PFSK-1 (cell line): ENCODE data around the gene MAPT.

Source experiments
- FOXP2 ChIP-seq: optimal IDR thresholded peaks from 2 replicates; pipeline ENCODE3; 2011; ENCODE audit warnings: borderline replicate concordance, control low read depth, inconsistent platforms; ENCODE audit not compliant: insufficient read depth; ENCODE audit errors: extremely low read length, extremely low read depth
- POLR2AphosphoS5 ChIP-seq: IDR thresholded peaks from 2 replicates; pipeline ENCODE4 v1.6.1; 2012; ENCODE audit warnings: low read depth, mild to moderate bottlenecking, control low read depth, low read length, moderate library complexity
- SIN3A ChIP-seq: IDR thresholded peaks from 2 replicates; pipeline ENCODE4 v1.6.1; 2012; ENCODE audit warnings: mild to moderate bottlenecking, low read length, moderate library complexity, borderline replicate concordance; ENCODE audit not compliant: insufficient read depth
- TAF1 ChIP-seq: IDR thresholded peaks from 2 replicates; pipeline ENCODE4 v1.6.1; 2012; ENCODE audit warnings: low read length, control low read depth, borderline replicate concordance; ENCODE audit not compliant: insufficient read depth
- TF ChIP-seq, protein P1 (sequence below), 2 experiments: IDR thresholded peaks; 2 replicates each; pipeline versions ENCODE4 v1.6.1 to v1.8.0; 2011 to 2012; ENCODE audit warnings: low read depth in 2 of 2, low read length in 2 of 2, control low read depth in 1 of 2, inconsistent platforms in 1 of 2, mild to moderate bottlenecking in 1 of 2, moderate library complexity in 1 of 2; ENCODE audit not compliant: insufficient read depth in 1 of 2

Gene MAPT

DNA sequence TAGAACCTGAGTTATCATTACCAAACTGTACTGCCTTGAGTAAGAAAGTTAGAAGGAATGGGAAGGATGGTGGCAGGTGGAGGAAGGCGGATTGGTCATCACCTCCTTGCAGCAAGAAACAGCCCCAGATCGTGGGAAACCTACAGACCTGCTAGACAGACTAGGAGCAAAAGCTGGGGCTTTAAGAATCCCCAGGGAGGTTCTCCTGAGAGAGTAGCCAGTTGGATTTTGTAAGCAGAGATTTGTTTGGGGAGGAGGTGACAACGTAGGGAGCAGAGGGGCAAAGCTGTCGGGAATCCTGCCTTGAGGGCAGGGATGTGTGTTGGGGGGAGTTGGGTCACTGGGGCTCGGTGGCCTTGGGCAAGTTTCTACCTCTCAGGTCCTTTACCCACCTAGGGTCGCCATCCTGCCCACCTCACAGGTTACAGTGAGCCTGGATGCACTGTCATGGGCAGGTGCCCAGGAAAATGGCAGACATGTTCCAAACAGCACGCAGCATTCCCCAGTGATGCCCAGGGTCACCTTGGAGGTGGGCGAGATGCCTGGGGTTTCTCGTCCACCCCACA is 55.5 kb downstream of the MAPT start:
- no peak for TF ChIP-seq SIN3A
- TF ChIP-seq POLR2AphosphoS5, result no peak
- TF ChIP-seq TAF1, result no peak
- TF ChIP-seq FOXP2, result no peak
- TF ChIP-seq, protein P1, sequence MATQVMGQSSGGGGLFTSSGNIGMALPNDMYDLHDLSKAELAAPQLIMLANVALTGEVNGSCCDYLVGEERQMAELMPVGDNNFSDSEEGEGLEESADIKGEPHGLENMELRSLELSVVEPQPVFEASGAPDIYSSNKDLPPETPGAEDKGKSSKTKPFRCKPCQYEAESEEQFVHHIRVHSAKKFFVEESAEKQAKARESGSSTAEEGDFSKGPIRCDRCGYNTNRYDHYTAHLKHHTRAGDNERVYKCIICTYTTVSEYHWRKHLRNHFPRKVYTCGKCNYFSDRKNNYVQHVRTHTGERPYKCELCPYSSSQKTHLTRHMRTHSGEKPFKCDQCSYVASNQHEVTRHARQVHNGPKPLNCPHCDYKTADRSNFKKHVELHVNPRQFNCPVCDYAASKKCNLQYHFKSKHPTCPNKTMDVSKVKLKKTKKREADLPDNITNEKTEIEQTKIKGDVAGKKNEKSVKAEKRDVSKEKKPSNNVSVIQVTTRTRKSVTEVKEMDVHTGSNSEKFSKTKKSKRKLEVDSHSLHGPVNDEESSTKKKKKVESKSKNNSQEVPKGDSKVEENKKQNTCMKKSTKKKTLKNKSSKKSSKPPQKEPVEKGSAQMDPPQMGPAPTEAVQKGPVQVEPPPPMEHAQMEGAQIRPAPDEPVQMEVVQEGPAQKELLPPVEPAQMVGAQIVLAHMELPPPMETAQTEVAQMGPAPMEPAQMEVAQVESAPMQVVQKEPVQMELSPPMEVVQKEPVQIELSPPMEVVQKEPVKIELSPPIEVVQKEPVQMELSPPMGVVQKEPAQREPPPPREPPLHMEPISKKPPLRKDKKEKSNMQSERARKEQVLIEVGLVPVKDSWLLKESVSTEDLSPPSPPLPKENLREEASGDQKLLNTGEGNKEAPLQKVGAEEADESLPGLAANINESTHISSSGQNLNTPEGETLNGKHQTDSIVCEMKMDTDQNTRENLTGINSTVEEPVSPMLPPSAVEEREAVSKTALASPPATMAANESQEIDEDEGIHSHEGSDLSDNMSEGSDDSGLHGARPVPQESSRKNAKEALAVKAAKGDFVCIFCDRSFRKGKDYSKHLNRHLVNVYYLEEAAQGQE (IDR thresholded peaks at IDR 0.05; ENCODE audit: insufficient read depth in 1 of 2, low read depth in 2 of 2, low read length in 2 of 2), result no peak

DNA sequence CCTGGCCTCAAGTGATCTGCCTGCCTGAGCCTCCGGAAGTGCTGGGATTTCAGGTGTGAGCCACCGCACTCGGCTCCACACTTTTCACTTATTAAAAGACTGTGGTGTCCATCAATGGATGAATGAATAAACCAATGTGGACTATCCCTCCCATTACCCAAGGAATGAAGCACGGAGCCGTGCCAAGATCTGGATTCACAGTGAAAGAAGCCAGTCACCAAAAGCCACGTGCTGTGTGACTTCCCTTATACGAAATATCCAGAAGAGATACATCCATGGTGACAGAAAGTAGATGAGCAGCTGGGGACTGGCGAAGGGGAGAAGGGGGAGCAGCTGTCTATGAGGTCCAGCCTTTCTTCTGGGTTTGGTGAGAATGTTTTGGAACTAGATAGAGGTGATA is 56.5 kb downstream of the MAPT start:
- TF ChIP-seq FOXP2, result no peak

DNA sequence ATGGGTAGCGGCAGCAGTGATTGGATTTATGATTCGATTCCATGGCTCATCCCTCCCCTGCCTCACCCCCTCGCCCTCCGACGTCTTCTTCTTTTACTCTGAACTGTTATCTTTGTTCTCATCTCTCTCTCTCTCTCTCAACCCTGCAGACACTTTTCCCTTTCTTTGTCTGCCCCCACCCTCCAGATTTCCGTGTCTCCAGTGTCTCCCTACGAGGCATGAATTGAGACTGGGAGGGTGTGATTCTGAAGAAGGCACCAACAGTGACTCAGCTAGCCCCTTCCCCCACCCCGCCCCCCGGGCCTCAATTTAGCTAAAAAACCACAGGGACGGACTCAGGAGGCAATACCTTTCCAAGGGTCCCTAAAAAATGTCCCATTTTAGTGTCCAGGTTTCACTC is 57.0 kb downstream of the MAPT start:
- TF ChIP-seq TAF1, result no peak
- no peak for TF ChIP-seq SIN3A
- TF ChIP-seq, protein P1 (IDR thresholded peaks at IDR 0.05; ENCODE audit: insufficient read depth in 1 of 2, low read depth in 2 of 2, low read length in 2 of 2), result no peak
- no peak for TF ChIP-seq POLR2AphosphoS5
- no peak for TF ChIP-seq FOXP2

DNA sequence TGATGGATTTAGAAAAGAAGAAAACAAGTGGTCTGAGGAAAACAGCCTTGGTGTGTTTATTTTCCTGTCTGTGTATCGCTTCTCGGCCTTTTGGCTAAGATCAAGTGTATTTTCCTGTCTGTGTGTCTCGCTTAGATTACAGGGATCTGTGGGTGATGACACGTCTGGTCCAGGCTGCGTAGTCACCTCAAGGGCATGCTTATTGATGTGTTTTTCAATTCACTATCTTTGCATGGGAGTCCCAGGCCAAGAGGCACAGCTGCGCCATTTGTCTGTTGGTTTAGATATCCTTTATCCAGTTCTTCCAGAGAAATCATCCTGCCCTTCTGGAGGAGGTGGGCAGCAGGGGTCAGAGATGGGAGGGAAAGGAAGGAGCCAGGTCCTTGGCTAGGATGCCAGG is 57.6 kb downstream of the MAPT start:
- no peak for TF ChIP-seq SIN3A
- TF ChIP-seq FOXP2, result no peak
- TF ChIP-seq TAF1, result no peak
- TF ChIP-seq, protein P1 (IDR thresholded peaks at IDR 0.05; ENCODE audit: insufficient read depth in 1 of 2, low read depth in 2 of 2, low read length in 2 of 2), result no peak
- no peak for TF ChIP-seq POLR2AphosphoS5

- TF ChIP-seq, protein P1 (IDR thresholded peaks at IDR 0.05; ENCODE audit: insufficient read depth in 1 of 2, low read depth in 2 of 2, low read length in 2 of 2), result no peak
- no peak for TF ChIP-seq FOXP2
- TF ChIP-seq SIN3A, result no peak
- TF ChIP-seq POLR2AphosphoS5, result no peak
- no peak for TF ChIP-seq TAF1
These were observed 58.5 kb downstream of the MAPT start for GRCh38 chr17:45952814-45953320.
